ENCODE results near the gene TRIML1.

- TF ChIP-seq POLR2A (IDR thresholded peaks at IDR 0.05) (no peak), CTCF (IDR thresholded peaks at IDR 0.05) (no peak), POLR2AphosphoS5 (IDR thresholded peaks at IDR 0.05) (no peak), EP300 (IDR thresholded peaks at IDR 0.05; ENCODE audit: low read depth) (no peak)
Observed at GRCh38 chr4:188190461-188190860, 51.2 kb downstream of the TRIML1 start.
